Activated naive CD8-positive, alpha-beta T cell treated with anti-CD3 and anti-CD28 coated beads, Interleukin-2, amount 50 U/mL, for 24 hours (primary cell): ENCODE data around the gene CREBRF.

ENCODE experiments used
- ATAC-seq: fragments of 150-1000 bp; cut with Tn5 transposase; one replicate; pipeline ENCODE4 v1.10.0; 2021
- DNase-seq: peaks from one replicate; pipeline ENCODE4 v3.0.0; 2021
- H3K27ac Mint-ChIP-seq: one replicate; pipeline ENCODE4 v1.8.0; 2021; ENCODE audit warnings: mild to moderate bottlenecking, mixed read lengths
- H3K27me3 Mint-ChIP-seq: one replicate; pipeline ENCODE4 v1.8.0; 2021; ENCODE audit warnings: mixed read lengths
- H3K36me3 Mint-ChIP-seq: one replicate; pipeline ENCODE4 v1.8.0; 2021; ENCODE audit warnings: low read depth, mixed read lengths
- H3K4me1 Mint-ChIP-seq: one replicate; pipeline ENCODE4 v1.8.0; 2021; ENCODE audit warnings: mixed read lengths
- H3K4me3 Mint-ChIP-seq: one replicate; pipeline ENCODE4 v1.8.0; 2021; ENCODE audit warnings: mild to moderate bottlenecking, moderate library complexity, mixed read lengths
- H3K9me3 Mint-ChIP-seq: one replicate; pipeline ENCODE4 v1.8.0; 2021; ENCODE audit warnings: mixed read lengths

CREBRF gene

GRCh38 chr5:173178369-173178910, 122.3 kb downstream of the CREBRF start:
- peaks cover 3% of the 10 kb centered on the region for H3K36me3 Mint-ChIP-seq
- DNase-seq: no peak
- ATAC-seq: no peak
- H3K27ac Mint-ChIP-seq: no peak overlapping the region
- no peaks in the 10 kb centered on the region for H3K4me1 Mint-ChIP-seq
- no peak overlapping the region for H3K4me3 Mint-ChIP-seq
- H3K27me3 Mint-ChIP-seq: no peaks in the 10 kb centered on the region
- H3K9me3 Mint-ChIP-seq: peaks cover 8% of the 10 kb centered on the region

GRCh38 chr5:173180331-173180730, 124.2 kb downstream of the CREBRF start:
- no peaks in the 10 kb centered on the region for H3K27me3 Mint-ChIP-seq
- peaks cover 8% of the 10 kb centered on the region for H3K9me3 Mint-ChIP-seq
- no peak overlapping the region for H3K27ac Mint-ChIP-seq
- ATAC-seq: no peak
- peaks cover 3% of the 10 kb centered on the region for H3K36me3 Mint-ChIP-seq
- no peak overlapping the region for H3K4me3 Mint-ChIP-seq
- DNase-seq: no peak
- no peaks in the 10 kb centered on the region for H3K4me1 Mint-ChIP-seq

GRCh38 chr5:173187054-173187743, 131.0 kb downstream of the CREBRF start:
- Mint-ChIP-seq H3K36me3 (no peaks in the 10 kb centered on the region), H3K27me3 (no peaks in the 10 kb centered on the region), H3K27ac (no peak overlapping the region), H3K4me3 (no peak overlapping the region), H3K9me3 (no peaks in the 10 kb centered on the region), H3K4me1 (no peaks in the 10 kb centered on the region)
- ATAC-seq (peak; percentile 79), DNase-seq (no peak)

GRCh38 chr5:173188280-173188679, 132.1 kb downstream of the CREBRF start:
- DNase-seq (no peak), ATAC-seq (no peak)
- H3K4me1 Mint-ChIP-seq: no peaks in the 10 kb centered on the region
- H3K4me3 Mint-ChIP-seq: no peak overlapping the region
- no peaks in the 10 kb centered on the region for H3K27me3 Mint-ChIP-seq
- H3K36me3 Mint-ChIP-seq: no peaks in the 10 kb centered on the region
- H3K27ac Mint-ChIP-seq: no peak overlapping the region
- no peaks in the 10 kb centered on the region for H3K9me3 Mint-ChIP-seq
